ENCODE data around the gene KCNQ1. TPM values are rescaled to one million over a fixed set of nuclear protein-coding genes. Genes with fewer than 3 reads are reported as not detected.

KCNQ1 gene
- total and polyA plus RNA-seq, 2 donors (not counting 3 experiments of a cell fraction or from before 2014, with no cell fraction given) = 0.07 to 0.09 TPM

DNA sequence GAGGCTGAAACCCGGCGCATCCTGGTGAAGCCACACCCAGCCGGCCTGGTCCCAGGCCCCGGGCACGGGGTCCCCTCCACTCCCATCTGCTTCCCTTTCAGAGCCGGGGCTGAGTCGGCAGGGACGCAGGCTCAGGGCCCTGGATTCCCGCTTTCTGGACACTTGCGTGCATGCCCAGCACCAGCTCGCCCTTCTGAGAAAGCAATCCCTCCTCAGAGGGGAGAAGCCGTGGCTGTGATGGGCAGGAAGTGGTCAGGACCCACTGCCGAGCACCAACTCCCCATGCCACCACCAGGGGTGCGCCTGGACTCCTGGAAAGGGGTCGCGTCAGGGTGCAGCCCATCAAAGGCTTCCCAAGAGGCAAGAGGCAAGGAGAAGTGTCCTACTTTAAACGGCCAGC, 425.7 kb downstream of the KCNQ1 start:
- POLR2A ChIA-PET = no interaction called here
- dilution Hi-C loops (cut with MboI; ENCODE audit: extremely low pct_ligation_motif_present, low sequenced_read_pairs) = no loop called here
- no peak for DNase-seq (ENCODE audit: low read depth, low spot score)

More for the DNA sequence above, 425.7 kb downstream of the KCNQ1 start:
- no peak for FAIRE-seq
- no TSS peak for BruUV-seq (replicated peaks)
- no peak overlapping the region for H3K27ac ChIP-seq (ENCODE audit: insufficient read depth, low read depth, low read length)
- H3K9me1 ChIP-seq (replicated peaks; ENCODE audit: control insufficient read depth, extremely low read depth, insufficient read depth, low read length) = no peaks in the 10 kb centered on the region
- intact Hi-C loops (cut with micrococcal nuclease) = no loop called here
- CTCF ChIA-PET = no interaction called here
- no peak overlapping the region for H3K4me3 ChIP-seq (replicated peaks in 1 of 3; ENCODE audit: insufficient read depth in 1 of 3, low read depth in 1 of 3, low read length in 3 of 3)
- H3K4me1 ChIP-seq (ENCODE audit: control insufficient read depth, extremely low read depth, insufficient read depth, low read length) = no peaks in the 10 kb centered on the region
- no peaks in the 10 kb centered on the region for H3K36me3 ChIP-seq (ENCODE audit: control insufficient read depth in 2 of 2, extremely low read depth in 1 of 2, insufficient read depth in 2 of 2, low read length in 2 of 2)
- TF ChIP-seq POLR2A (IDR thresholded peaks at IDR 0.05; ENCODE audit: low read depth, low read length) (no peak), GATA2 (IDR thresholded peaks at IDR 0.05; ENCODE audit: insufficient read depth, insufficient read length, low read depth, low read length) (no peak), MYC (IDR thresholded peaks at IDR 0.05; ENCODE audit: low read depth, low read length) (no peak), POLR2AphosphoS5 (IDR thresholded peaks at IDR 0.05; ENCODE audit: insufficient read depth, low read depth, low read length) (no peak), JUN (IDR thresholded peaks at IDR 0.05; ENCODE audit: borderline replicate concordance, insufficient read depth, insufficient read length, low read depth) (no peak), EZH2 (IDR thresholded peaks at IDR 0.05; ENCODE audit: borderline replicate concordance, low read depth, low read length, severe bottlenecking) (no peak), FOS (IDR thresholded peaks at IDR 0.05; ENCODE audit: borderline replicate concordance, insufficient read depth, low read length) (no peak)
- TF ChIP-seq, protein P1, sequence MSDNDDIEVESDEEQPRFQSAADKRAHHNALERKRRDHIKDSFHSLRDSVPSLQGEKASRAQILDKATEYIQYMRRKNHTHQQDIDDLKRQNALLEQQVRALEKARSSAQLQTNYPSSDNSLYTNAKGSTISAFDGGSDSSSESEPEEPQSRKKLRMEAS (IDR thresholded peaks at IDR 0.05; ENCODE audit: insufficient read depth, insufficient read length) = no peak
- TF ChIP-seq, protein P2, sequence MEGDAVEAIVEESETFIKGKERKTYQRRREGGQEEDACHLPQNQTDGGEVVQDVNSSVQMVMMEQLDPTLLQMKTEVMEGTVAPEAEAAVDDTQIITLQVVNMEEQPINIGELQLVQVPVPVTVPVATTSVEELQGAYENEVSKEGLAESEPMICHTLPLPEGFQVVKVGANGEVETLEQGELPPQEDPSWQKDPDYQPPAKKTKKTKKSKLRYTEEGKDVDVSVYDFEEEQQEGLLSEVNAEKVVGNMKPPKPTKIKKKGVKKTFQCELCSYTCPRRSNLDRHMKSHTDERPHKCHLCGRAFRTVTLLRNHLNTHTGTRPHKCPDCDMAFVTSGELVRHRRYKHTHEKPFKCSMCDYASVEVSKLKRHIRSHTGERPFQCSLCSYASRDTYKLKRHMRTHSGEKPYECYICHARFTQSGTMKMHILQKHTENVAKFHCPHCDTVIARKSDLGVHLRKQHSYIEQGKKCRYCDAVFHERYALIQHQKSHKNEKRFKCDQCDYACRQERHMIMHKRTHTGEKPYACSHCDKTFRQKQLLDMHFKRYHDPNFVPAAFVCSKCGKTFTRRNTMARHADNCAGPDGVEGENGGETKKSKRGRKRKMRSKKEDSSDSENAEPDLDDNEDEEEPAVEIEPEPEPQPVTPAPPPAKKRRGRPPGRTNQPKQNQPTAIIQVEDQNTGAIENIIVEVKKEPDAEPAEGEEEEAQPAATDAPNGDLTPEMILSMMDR (IDR thresholded peaks at IDR 0.05; ENCODE audit: extremely low read depth in 1 of 2, insufficient read depth in 1 of 2, low read depth in 1 of 2, low read length in 2 of 2) = no peak
- peaks cover 45 to 47% of the 10 kb centered on the region in 2 experiments for H3K27me3 ChIP-seq (ENCODE audit: control insufficient read depth in 2 of 2, insufficient read depth in 2 of 2, low read length in 2 of 2)
- no peak overlapping the region for H3K4me2 ChIP-seq (ENCODE audit: insufficient read depth, low read length)
- H3K9ac ChIP-seq (replicated peaks; ENCODE audit: extremely low read depth, insufficient read depth, low read length) = no peak overlapping the region
- no peaks in the 10 kb centered on the region for H3K9me3 ChIP-seq (replicated peaks; ENCODE audit: control insufficient read depth, insufficient read depth, low read length)
- H2AFZ ChIP-seq (ENCODE audit: low read depth, low read length) = no peak overlapping the region
- no peaks in the 10 kb centered on the region for H3K79me2 ChIP-seq (ENCODE audit: control insufficient read depth, insufficient read depth, low read length)
- H4K20me1 ChIP-seq (replicated peaks; ENCODE audit: control insufficient read depth, extremely low read depth, insufficient read depth, low read length) = no peaks in the 10 kb centered on the region
